ENCODE data around the gene GABRG3.

The GABRG3 gene

DNA sequence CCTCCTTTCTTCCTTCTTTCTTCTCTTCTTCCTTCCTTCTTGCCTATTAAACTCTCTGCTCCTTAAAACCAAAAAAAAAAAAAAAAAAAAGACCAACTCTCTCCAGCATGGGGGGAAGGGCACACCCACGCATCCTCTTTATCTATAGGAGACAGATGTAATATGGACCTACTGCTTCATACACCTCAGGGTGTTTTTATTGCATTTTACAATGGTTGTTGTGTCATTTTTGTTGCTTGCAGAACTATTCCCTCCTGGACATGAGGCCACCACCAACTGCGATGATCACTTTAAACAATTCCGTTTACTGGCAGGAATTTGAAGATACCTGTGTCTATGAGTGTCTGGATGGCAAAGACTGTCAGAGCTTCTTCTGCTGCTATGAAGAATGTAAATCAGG is 561.4 kb downstream of the GABRG3 start:
- no peak for DNase-seq

DNA sequence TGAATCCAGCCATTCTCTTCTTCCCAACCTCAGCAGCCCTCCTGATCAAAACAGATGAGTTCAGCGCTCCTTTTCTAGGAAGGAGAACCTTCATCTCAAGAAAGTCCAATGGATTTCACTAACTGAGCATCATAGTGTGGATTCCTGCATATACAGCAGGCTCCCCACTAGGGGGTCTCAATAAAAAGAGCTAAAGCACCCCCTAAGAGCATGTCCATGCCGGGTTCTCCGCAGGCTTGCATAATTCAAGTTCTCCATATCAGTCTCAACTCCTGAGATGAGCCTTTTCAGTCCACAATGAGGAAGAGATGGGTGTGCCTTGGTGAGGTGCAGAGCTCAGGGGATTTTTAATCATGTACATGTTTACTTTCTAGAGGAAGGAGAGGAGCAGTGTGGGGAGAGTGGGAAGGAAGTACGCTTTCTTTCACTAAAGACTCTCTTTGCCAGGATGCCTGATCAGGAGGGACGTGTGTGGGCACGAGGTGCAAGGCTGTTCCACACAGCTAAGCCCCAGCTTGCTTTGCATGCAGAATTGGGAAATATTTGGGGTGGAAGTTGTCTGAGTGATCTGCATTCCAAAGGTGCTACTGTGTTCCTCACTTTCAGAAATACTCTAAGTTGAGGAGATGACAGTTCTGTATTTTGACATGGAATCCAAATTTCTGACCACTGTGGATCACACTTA is 564.6 kb downstream of the GABRG3 start:
- no peak for DNase-seq

DNA sequence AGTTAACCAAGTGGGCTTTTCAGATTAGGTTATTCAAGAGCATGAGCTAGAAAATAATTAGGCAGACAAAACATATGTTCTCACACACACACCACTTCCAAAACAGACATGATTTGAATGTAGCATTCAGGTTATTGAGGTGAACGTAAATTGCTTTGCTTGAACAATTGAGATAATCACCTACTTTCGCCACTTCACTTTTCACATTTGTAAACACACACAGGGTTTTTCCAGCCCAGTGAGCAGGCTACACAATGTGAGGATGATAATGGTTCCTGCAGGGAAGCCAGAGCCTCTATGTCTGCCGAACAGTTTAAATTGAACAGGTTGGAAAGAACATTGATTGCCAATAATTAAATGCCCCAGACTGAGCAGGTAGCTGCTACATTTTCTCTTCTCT is 567.3 kb downstream of the GABRG3 start:
- no peak for DNase-seq

DNA sequence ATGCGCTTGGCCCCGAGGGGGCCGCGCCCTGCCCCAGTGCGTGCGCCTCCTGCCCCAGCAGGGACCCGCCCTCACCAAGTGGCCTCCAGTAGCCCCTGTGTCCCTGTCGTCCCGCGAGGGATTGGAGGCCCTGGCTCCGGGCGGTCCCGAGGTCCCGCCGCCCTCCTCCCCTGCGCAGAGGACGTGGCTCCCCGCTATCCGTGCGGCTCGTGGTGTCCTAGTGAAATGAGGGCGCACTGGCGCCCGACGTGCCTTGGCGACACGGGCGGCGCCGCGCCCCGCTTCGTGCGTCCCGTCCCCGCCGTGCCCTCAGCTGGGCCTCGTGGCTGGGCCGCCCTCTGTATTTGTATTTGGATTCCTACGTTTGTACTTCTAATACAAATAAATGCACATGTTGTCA is 570.6 kb downstream of the GABRG3 start:
- DNase-seq, result no peak

DNA sequence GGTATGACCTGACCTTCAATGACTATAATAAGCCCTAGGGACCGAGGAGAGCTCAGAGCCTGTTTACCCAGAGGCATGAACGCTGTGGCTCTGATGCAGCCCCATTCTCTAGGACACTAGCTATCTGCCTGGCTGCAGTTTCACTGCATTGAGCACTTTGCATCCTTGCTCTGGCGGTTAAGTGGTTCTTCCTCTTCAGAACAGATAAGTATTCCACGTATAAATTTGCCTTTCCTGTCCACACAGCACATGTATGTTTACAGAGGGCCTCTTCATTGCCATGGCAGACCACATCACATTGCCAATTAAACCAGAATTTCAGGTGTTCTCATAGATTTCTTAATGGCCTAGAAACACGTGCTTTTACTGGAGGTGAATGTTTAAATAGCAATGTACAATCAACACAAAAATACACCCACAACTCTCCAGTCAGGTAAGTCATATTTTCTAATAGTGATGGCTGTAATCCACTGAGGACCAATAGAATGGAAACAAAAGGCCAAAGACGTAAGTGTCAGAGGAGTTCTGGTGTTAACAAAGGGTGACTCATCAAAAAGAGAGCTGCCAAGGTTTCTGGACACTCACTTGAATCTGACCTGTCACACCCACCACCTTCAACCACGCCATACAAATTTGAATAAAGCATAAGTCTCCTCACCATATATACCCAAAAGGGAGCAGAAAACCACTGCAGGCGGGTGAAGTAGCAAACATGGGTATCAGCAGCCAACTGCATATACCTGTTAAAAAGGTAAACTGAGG is 574.7 kb downstream of the GABRG3 start:
- no peak for DNase-seq

DNA sequence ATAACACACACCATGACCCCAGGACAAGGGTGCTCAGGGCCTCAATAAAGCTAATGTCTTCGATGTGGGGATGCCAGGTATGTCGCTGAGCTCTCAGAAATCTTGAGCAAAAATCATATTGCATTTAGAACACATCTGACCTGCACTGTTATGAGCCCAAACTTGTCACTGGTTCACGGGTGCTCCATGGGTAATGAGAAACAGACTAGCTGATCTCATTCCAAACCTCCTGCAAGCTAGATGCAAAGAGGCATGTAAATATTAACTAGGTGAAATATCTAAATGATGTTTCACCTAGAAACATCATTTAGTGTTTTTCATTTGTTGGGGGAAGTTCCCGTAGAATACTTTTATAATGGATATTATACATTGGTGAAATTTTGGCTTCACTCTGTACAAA is 578.8 kb downstream of the GABRG3 start:
- no peak for DNase-seq

DNA sequence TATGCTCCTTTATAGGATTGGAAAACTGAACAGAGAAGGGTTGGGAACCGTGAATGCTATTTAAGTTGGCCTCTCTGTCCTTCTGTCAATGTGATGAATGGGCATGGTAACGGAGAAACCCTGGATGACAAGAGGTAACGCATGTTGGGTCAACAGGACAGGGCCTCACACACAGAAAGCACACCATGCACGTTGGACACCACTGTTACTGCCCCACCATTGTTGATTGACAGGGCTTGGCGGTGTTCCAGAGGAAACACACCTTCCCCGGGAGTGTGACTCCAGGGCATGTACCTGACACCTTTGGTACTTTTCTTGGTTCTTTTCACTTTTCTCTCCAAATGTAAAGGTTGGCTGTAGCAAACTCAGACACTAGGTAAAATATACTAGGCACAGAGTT is 579.7 kb downstream of the GABRG3 start:
- DNase-seq, result no peak

DNA sequence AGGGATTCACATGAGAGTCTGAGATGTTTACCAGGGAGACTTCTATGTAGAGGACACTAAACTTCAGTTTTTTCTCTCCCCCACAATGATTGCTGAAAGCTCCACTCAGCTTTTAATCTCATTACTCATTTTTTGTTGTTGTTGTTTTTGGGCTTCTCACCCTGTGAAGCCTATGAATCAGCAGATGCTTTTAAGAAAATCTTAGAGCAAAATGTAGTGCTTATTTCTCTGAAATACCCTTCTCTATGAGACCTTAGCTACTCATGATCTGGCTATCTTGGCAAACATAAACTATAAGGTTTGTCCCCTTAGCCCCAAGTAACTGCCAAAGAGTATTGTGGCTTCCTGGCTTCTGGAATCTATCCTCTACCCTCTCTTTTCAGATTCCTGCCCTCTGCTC is 590.8 kb downstream of the GABRG3 start:
- peak; percentile 10 for DNase-seq

DNA sequence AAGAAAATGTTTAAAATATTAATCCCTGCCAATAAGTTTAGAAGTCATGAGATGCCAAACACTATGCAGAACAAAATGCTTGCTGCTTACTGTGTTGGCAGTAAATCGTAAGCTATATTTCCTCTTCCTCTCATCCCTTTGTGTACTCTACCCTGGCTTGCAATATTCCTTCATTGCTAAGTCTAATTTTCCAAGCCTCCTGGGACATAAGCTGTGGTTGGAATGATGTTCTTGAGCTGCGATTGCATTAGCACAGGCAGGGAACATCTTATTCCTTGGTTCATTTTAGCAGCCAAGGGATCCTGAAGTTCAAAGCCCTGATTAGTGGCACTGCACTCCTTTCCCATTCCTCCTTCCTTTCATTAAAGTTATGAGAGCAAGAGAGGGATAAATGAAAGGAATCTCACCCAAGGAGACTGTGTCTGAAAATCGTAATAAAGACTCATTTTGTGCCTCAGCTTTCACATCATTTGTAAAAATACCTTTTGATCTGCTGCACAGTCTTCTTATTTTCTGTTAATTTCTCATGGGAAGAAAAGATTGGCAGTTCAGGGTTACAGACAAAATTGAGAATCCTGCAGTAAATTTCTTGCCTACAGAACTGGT is 592.9 kb downstream of the GABRG3 start:
- no peak for DNase-seq

DNA sequence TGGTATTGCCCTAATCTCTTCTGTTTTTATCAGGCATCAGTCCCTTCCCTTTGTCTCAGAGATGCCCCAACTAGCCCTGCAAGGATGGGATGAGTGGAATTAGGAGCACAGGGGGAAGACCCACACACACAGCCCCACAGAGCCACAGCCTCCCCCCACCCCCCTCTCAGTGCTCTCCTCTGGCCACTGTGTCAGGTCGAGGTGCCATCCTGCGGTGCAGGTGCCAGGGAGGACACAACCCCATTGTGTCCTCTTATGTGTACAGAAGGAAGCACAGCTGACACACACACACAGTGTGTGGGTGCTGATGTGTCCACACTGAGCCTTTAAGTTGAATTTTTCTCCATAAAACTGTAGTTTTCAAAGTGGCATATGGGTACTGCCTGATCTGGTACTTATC is 593.7 kb downstream of the GABRG3 start:
- no peak for DNase-seq

DNA sequence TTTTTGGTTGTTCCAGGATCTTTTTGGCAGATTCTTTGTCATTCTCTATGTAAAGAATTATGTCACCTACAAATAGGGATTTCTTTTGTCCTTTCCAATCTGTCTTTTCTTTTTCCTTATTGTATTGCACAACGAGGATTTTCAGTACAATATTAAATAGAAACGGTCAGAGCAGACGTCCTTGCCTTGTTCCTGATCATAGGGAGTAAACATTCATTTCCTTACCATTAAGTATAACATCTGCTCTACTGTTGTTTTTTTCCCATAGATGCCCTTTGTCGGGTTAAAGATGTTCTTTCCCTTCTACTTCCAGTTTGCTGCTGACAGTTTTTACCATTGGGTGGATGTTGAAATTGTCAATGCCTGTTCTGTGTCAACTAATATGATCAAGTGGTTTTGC is 599.8 kb downstream of the GABRG3 start:
- no peak for DNase-seq

DNA sequence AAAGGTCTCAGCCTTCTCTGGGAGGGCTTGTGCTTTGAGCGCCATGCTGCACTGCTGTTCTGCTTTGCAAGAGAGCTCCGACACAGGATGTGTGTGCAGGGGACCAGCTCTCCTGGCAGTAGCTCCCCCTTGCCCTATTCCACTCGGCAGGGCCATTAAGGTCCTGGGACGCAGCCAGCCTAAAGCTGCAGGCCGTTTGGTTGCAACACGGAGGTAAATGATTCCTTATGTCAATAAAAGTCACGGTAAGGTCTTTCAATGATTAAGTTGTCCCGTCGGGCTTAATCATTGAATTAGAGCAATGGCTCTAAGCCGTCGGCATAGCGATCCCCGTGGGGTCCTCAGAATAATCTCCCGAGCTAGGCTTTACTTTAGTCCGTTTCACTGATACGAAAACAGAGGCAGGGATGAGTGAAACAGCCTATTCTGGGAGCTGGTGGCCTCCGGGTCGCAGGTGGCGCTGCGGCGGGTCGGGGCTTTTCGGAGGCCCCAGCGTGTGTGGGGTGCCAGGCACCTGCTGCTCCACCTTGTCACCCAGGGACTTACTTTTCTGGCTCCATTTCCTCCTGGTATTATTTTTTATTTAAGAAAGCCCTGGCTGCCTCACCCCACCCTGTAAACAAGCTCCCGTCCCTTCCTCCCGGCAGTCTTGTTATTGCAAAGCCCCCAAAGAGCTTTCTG is 603.0 kb downstream of the GABRG3 start:
- no peak for DNase-seq

DNA sequence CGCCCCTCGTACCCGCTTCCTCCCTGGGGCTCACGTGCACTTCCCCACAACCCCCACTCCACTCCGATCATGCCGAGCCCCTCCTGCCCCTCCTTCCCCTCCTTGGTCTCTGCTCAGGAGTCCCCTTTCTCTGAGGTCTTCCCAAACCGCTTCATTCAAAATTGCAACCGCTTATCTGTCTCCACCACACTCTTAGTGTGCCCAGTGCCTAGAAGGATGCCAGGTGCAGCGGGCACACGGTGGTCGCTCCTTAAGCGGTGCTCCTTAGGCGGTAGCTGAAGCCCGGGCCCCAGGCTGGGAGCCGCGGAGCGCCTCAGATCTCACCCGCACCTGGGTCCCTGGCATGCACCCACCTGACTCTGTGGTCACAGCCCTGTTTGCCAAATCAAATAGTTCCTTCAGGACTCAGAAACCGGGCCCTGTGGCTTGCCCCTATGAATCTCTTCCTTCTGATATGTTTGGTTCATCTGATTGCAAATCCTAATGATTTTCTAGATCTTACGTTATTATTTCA is 603.6 kb downstream of the GABRG3 start:
- DNase-seq, result no peak

DNA sequence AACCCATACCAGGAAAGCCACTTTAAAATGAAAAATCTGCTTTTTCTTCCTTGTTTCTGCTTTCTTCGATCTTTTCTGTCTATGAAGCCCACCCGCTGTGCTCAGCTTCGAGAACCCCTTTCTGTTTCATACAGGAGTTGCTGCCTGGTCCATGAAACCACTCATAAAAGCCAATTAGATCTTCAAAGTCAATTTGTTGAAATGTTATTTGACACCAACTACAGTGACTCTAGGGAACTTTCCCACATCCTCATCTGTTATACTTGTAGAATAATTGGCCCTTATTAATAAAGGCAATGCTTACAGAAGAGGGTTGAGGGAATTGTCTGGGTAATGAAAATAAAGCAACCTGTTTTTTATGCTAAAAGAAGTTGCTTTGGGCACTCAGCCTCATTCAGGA is 604.5 kb downstream of the GABRG3 start:
- no peak for DNase-seq

DNA sequence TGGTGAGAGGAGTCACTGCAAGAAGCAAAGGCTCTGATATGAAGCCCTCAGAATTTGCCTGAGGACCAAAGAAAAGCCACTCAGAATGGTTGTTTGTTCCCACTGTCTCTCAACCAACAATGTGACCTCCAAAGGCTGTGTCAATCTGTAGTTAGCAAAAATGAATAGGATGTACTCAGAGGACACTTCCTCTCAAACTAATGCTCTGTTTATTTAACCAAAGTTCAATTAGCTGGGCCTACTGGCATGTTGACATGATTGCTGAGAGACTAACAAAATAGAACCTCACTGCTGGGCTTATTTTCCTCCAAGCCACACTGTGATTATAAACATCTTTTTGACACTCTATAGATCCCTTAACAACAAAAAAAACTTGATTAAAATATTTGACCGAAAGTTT is 605.6 kb downstream of the GABRG3 start:
- DNase-seq, result no peak

DNA sequence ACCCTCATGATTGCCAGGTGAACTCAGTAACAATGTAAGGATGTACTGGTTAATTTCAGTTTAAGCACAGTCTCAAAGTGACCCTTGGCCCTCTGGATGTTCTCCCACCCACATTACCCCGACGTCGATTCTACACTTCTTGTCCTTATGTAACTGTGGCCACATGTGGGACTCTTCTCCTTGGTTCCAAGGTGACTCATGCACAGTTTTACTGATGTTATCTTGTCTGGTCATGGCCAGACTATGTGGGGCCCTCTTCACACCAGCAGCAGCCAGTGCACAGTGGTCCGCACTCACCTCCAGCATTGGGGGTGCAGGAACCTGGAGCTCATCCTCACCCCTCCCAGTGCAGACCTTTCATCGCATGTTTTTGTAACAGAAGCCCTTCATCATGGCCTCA is 608.8 kb downstream of the GABRG3 start:
- DNase-seq, result peak; percentile 11

DNA sequence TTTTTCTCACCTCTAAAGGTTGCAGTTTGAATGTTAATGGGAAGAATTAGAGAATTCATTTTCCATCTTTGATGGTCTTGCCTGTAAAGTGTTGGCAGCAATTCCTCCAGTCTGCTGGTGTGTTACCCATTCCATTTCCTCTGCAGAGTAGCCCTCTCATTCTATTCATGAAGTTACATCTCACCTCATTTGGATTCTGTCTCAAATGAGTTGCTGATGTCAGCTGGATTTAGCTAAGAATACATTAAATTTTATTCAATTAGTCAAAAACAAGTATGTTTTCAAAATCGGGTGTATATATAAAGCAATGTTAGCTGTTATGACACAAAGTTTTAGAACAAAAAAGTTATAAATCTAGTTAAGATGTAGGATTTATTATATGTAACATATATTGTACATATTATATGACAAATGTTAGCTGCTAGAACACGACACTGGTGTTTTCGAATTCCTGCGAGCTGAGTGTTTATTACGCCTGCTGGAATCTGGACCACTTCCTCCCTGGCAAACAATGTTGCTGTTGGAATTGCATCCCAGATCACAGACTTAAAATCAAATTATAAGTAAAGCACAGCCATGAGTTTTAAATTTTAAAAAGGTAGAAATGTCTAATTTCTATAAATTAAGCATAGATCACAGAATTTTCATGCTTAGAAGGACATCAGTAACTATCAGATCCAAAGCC is 611.9 kb downstream of the GABRG3 start:
- peak; percentile 79 for DNase-seq

DNA sequence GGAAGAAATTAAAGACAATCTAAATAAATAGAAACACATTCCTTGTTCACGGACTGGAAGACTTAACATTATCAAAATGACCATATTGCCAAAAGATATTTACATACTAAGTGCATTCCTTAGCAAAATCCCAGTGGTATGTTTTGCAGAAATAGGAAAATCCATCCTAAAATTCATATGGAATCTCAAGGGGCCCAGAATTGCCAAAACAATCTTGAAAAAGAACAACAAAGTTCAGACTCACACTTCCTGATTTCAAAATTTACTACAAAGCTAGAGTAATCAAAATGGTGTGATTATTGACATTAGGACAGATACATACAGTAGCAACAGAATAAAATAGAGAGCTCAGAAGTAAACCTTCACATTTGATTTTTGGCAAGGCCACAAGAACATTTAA is 612.7 kb downstream of the GABRG3 start:
- no peak for DNase-seq

DNA sequence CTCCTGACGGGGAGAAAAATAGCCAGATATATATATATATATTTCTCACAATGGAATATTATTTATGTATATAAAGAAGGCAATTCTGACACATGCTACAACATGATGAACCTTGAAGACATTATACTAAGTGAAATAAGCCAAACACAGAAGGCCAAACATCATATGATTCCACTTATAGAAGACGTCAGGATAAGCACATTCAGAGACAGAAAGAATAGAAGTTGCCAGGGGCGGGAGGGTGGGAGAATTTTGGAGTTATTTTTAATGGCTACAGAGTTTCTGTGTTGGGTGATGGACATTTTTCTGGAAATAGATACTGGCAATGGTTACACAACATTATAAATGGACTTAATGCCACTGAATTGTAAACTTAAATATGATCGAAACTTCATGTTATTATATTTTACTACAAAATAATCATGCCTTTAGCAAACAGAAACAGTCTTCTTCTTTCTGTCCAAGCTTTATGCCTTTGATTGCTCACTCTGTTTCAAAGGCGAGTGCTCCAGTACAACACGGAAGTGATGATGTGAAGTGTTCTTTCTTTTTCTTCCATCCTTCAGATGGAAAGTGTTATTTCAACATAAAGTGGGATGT is 614.2 kb downstream of the GABRG3 start:
- no peak for DNase-seq

DNA sequence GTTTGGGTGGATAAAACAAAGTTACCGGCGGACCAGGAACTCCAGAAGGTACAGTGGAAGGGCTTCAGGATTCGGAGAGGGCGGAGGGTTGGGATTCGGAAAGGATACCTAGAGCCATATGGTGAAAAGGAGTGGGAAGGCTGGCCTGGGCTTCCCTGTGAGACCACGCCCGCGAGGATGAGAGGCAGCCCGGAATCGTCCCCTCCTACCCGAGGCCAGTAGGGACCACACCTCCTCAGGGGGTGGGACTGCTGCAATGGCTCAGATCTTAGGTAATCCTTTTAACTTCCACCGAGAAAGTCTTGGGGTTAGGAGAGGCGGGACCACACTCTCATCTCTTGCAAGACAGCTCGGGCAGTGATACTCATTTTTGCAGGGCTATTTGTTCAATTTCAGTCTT is 616.8 kb downstream of the GABRG3 start:
- DNase-seq, result no peak

DNA sequence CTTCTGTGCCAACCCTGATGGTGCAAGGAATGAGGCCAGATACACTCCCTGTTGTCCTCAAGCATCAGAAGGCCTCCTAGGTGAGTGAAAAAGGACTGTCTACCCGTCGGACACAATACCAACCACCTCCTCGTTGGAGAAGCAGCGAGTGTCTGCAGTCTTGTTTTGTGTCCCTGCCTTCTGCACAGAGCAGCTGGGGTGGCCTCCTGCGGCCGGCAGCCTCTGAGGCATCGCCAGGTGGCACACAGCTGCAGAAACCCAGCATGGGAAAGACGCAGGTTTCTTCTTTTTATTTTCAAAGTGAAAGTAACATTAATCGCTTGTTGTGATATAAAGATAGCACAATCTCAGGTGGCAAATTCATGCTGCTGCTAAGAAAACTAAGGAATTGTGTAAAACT is 618.3 kb downstream of the GABRG3 start:
- DNase-seq, result no peak

DNA sequence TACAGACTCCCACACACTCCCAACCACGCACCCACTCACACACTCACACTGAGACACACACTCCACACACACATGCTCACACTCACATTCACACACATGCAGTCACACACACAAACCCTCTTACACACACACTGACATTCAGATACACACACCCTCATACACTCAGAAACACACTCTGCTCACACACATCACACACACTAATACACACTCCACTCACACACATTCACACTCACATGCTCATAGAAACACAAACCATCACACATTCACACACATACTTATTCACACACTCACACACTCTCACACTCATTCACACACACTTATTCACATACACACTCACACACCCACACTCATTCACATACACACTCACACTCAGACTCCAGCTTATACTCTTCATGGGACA is 618.8 kb downstream of the GABRG3 start:
- DNase-seq, result no peak
